ENCODE data around the gene TFAP2C.
"Not testable (repeated sequence)": the region's sequence is repeated elsewhere in the genome, so short reads cannot be mapped to it uniquely, and the experiment has no call there.

TFAP2C gene

DNA sequence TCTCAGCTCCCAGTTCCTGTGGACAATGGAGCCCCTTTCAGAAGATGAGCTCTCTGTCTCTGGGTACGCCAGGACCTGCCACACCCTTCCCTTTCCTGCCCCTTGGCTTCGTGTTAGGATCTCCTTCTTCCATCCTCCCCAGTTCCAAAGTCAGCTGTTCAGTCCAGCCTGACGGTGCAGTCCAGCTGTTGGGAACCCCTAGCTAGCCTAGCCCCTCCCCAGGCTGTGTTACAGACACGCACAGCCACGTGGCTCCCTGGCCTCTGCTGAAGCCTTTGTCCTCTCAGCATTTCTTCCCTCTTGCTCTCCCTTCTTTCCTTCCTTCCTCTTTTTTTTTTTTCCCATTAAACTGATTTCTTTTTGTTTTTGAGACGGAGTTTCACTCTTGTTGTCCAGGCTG is 12.4 kb upstream of the TFAP2C start:
- no peak for DNase-seq (ENCODE audit: low spot score)

- DNase-seq (ENCODE audit: low spot score), result no peak
Measured at GRCh38 chr20:56617489-56617888, 11.6 kb upstream of the TFAP2C start.

DNA sequence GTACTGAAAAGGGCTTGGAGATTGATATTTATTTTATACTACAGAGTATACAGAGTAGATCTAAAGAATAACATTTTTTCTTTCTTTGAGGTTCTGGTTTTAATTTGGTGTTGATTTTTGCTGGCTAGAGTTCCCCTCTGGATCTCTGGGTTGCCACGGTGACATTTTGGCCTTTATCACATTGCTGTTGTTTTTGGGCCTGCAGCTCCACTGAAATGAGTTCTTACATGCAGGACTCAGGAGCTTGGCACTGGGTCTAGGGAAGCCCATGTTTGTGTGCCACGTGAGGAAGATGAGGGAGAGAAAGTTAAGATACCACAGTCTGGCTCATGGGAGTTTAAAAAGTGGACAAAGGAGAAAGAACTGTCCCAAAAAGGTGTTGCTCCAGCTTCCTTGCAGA is 7.4 kb upstream of the TFAP2C start:
- DNase-seq (ENCODE audit: low spot score), result no peak

GRCh38 chr20:56623930-56624329 is 5.2 kb upstream of the TFAP2C start:
- not testable (repeated sequence) for DNase-seq (ENCODE audit: low spot score)

GRCh38 chr20:56624786-56625681 is 4.1 kb upstream of the TFAP2C start:
- DNase-seq (ENCODE audit: low spot score), result no peak

DNA sequence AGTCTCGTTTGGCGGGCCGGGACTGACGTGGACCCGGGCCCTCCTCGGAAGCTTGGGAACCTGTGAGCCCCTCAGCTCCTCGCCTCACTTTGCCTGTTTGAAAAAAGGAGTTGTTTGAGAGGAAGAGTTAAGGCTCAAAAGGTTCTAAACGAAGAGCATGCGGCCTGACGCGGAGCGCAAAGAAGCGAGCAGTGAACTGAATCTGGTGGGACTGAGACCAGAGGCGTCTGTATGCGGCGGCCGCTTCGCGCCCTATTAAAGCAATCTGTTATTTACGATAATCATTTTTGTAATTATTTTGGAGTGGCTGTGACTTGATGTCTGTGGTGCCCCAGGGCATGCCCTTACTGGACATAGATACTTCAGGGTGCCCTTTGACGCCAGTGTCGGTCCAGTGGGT is 3.3 kb upstream of the TFAP2C start:
- no peak for DNase-seq (ENCODE audit: low spot score)

- no peak for DNase-seq (ENCODE audit: low spot score)
Measured at GRCh38 chr20:56626367-56627121, 2.6 kb upstream of the TFAP2C start.

DNA sequence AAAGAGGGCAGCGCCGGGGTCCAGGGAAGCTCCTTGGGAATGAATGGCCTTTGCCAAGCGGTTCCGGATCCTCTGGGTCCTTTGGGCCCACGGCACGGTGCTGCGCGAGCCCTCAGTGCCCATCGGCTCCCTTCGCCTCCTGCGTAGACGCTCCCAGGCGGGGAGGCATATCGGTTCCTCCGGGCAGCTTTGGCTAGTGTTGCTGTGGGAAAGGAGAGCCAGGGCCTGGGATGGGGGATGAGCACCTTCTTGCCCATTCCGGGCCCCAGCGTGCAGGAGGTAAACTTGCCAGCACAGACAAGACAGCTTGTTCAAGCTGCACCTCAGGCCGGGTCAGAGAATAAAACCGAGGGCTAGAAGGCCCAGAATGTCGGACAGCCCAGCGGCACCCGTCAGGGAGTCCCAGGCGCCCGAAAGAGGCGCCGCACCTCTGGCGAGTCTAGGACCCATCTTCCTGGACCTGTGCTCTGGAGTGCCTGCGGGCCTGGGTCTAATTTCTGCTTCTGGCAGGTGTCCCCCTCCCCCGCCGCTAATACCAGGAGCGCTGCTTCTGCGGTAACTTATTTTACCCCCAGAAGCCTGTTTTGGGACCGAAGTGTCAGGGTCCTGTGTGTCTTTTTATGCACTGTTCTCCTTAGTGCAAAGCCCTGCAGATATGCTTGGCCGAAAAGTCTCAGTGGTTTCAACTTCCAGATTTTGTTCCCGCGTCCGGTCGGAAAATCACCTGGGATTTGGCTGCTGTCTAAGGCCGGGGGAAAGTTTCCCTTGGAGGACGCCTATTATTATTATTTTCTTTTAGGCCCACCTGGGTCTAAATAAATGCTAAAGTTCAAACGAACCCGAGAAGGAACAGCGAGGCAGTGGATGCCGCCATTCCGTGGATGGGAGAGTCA is 1.7 kb upstream of the TFAP2C start:
- DNase-seq (ENCODE audit: low spot score), result no peak

GRCh38 chr20:56628015-56628872 is 862 bp upstream of the TFAP2C start:
- DNase-seq (ENCODE audit: low spot score), result no peak

- DNase-seq (ENCODE audit: low spot score), result no peak
Measured at GRCh38 chr20:56629464-56630085, 469 bp downstream of the TFAP2C start.

DNA sequence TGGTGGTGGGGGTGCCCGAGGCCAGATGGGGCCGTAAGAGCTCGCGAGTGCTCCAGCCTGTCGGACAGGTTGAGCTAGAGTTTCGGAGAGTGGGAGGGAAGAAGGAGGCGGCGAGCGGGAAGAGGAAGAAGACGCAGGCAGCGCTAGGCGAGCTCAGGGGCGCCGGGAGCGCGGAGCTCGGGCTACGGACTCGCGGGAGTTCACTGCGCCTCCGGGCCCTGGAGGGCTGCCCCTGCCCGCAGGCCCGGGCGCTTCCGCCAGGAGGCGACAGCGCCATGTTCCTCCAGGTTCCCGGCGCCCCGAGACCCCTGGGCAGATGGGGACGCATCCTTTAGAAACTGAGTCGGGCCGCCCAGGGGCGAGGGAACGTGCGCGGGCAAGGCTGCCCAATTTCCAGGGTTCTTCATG is 984 bp downstream of the TFAP2C start:
- DNase-seq (ENCODE audit: low spot score), result no peak

- DNase-seq (ENCODE audit: low spot score), result no peak
Measured at GRCh38 chr20:56630506-56631317, 1.6 kb downstream of the TFAP2C start.

GRCh38 chr20:56631318-56631989 is 2.3 kb downstream of the TFAP2C start:
- DNase-seq (ENCODE audit: low spot score), result no peak

GRCh38 chr20:56631990-56632327 is 2.9 kb downstream of the TFAP2C start:
- DNase-seq (ENCODE audit: low spot score), result no peak

DNA sequence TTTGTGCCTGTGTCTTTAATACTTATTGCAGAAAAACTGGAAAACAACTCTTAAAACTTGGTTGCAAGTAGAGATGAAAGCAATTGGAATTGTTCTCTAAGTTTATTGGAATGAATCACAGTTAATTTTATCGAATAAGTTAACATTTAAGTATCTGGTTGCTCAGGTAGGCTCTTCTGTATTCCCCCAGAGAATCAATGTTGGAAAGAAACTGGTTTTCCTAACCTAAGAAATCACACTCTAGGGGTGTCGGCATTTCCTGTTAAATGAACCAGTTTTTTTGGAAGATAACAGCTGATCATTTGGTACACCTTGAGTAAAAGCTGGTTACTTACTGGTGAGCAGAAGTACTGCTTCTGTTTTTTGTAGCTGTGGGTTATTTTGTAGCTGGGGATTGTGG is 5.2 kb downstream of the TFAP2C start:
- no peak for DNase-seq (ENCODE audit: low spot score)

DNA sequence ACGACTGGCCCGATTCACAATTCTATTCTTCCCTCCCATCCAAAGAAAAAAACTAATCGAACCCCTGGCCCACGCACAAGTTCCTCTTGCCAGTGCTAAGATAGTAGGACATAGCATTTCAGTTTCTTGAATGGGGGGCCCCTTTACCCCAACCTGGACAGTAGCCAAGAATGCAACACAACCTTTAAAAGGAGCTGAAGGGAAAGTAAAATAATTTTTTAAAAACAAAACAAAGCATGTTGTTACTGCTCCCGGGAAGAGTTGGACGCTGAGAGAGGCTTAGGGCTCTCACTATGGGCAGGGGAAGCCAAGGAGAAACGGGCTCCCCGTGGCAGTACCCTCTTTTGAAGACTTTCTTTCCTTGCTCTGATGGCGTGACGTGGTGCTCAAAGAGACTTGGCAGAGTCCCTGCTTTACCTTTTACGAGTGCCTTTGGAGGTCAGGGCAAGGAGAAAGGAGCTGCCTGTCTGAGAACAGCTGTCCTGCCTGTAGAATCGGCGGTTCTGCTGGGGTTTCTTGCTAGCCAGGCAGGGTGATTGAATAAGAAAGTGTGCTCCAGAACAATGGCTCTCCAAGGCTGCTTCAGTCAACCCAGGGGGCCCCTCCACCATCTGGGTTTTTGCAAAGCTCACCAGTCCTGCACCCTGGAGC is 5.8 kb downstream of the TFAP2C start:
- DNase-seq (ENCODE audit: low spot score), result no peak

DNA sequence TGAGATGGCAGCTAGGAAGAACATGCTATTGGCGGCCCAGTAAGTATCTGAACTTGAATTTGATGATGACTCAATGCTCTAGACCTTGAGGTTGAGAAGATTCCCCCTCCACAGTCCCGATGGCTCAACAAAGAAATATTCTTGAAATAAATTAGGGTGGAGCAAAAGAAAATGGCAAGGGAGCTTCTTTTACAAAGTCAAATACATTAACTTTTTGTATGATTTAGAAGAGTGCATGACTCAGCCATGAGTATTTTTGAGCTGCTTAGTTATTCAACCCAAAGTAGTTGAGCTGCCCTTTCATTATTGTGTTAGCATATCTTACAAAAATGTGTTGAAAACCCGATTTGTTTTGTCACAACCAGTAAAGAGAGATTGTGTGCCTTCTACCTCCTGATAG is 7.6 kb downstream of the TFAP2C start:
- no peak for DNase-seq (ENCODE audit: low spot score)

DNA sequence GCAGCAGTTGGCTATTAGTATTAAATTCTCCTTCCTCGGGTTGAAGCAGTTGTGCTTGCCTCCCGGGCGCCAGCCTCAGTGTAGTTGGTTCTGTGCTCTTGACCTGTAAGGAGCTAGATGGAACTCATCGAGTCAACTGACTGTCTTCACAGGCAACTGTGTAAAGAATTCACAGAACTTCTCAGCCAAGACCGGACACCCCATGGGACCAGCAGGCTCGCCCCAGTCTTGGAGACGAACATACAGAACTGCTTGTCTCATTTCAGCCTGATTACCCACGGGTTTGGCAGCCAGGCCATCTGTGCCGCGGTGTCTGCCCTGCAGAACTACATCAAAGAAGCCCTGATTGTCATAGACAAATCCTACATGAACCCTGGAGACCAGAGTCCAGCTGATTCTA is 8.5 kb downstream of the TFAP2C start:
- DNase-seq (ENCODE audit: low spot score), result no peak

DNA sequence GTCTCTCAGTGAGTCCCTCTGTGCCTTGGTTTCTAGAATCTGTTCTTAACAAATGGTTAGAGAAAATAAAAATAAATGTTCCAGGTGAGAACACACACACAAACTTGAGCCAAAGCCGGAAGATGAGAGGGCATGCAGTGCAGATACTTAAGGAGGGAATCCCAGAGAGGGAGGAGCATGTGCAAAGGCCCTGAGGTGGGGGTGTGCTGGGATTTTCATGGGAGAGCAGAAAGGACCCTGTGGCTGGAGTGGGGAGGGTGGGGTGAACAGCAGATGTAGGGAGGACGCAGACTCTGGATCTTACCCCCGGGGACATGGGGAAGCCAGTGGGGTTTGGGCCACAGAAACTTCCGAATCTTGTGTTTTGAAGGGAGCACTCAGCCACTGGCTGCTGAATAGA is 17.5 kb downstream of the TFAP2C start:
- no peak for DNase-seq (ENCODE audit: low spot score)
